ENCODE measurements around the gene LPCAT1. TPM values are rescaled to one million over a fixed set of nuclear protein-coding genes. Genes with fewer than 3 reads are reported as not detected.

LPCAT1 gene
- polyA plus RNA-seq, 4 donors, result 4.5 to 22.3 (median 7.5) TPM

GRCh38 chr5:1431896-1432295, 91.9 kb downstream of the LPCAT1 start:
- Histone ChIP-seq H3K36me3 (ENCODE audit: control insufficient read depth in 3 of 3, insufficient read depth in 2 of 3, low read depth in 1 of 3, low read length in 3 of 3) (no peaks in the 10 kb centered on the region), H3K27ac (ENCODE audit: low read depth in 1 of 3, low read length in 2 of 3) (no peak overlapping the region), H3K27me3 (ENCODE audit: control insufficient read depth in 3 of 3, insufficient read depth in 3 of 3, low read length in 3 of 3) (no peaks in the 10 kb centered on the region), H3K4me1 (ENCODE audit: control insufficient read depth in 3 of 3, insufficient read depth in 2 of 3, low read depth in 1 of 3, low read length in 2 of 3) (no peaks in the 10 kb centered on the region), H3K4me3 (ENCODE audit: low read depth in 1 of 3, low read length in 3 of 3) (no peak overlapping the region), H3K9me3 (ENCODE audit: control insufficient read depth in 2 of 2, insufficient read depth in 1 of 2, low read depth in 1 of 2, low read length in 1 of 2) (peaks cover 0 to 25% of the 10 kb centered on the region in 2 donors)
- DNase-seq (no peak), FAIRE-seq (no peak)
- WGBS, 3 donors, result 82 to 91% (median 86%) methylated on average over 8 of the region's 8 CpGs

DNA sequence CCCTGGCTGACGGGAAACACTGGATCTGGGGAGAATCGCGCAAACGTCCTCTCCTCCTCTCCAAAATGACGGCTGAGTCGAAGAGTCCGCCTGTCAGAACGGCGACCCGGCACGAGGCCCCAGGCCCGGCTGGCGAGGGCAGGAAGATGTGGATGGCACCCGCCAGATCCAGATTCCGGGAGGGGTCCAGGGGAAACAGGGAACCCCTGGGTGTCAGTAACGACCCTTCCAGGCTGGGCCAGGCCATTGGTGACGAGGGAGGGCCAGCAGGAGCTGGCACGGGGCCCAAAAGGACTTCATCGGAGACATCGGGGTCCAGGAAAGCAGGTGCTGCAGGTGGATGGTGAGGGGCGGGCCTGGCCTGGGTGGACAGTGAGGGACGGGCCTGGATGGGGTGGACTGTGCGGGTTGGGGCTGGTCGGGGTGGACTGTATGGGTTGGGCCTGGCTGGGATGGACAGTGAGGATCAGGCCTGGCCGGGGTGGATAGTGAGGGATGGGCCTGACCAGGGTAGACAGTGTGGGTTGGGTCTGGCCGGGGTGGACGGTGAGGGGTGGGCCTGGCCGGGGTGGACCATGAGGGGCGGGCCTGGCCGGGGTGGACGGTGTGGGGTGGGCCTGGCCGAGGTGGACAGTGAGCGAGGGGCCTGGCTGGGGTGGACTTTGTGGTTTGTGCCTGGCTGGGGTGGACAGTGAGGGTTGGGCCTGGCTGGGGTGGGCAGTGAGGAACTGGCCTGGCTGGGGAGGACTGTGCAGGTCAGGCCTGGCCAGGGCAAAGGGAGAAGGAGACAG, 92.5 kb downstream of the LPCAT1 start:
- peaks cover 0 to 25% of the 10 kb centered on the region in 2 donors for H3K9me3 ChIP-seq (ENCODE audit: control insufficient read depth in 2 of 2, insufficient read depth in 1 of 2, low read depth in 1 of 2, low read length in 1 of 2)
- H3K4me3 ChIP-seq (ENCODE audit: low read depth in 1 of 3, low read length in 3 of 3), result no peak overlapping the region
- DNase-seq (no peak), FAIRE-seq (no peak)
- H3K4me1 ChIP-seq (ENCODE audit: control insufficient read depth in 3 of 3, insufficient read depth in 2 of 3, low read depth in 1 of 3, low read length in 2 of 3), result no peaks in the 10 kb centered on the region
- no peak overlapping the region for H3K27ac ChIP-seq (ENCODE audit: low read depth in 1 of 3, low read length in 2 of 3)
- 87 to 92% (median 91%) methylated on average over 33 of the region's 33 CpGs for WGBS, 3 donors
- H3K27me3 ChIP-seq (ENCODE audit: control insufficient read depth in 3 of 3, insufficient read depth in 3 of 3, low read length in 3 of 3), result no peaks in the 10 kb centered on the region
- no peaks in the 10 kb centered on the region for H3K36me3 ChIP-seq (ENCODE audit: control insufficient read depth in 3 of 3, insufficient read depth in 2 of 3, low read depth in 1 of 3, low read length in 3 of 3)

GRCh38 chr5:1430121-1430795, 93.5 kb downstream of the LPCAT1 start:
- Histone ChIP-seq H3K9me3 (ENCODE audit: control insufficient read depth in 2 of 2, insufficient read depth in 1 of 2, low read depth in 1 of 2, low read length in 1 of 2) (peaks cover 0 to 25% of the 10 kb centered on the region in 2 donors), H3K4me1 (ENCODE audit: control insufficient read depth in 3 of 3, insufficient read depth in 2 of 3, low read depth in 1 of 3, low read length in 2 of 3) (no peaks in the 10 kb centered on the region), H3K27ac (ENCODE audit: low read depth in 1 of 3, low read length in 2 of 3) (no peak overlapping the region), H3K27me3 (ENCODE audit: control insufficient read depth in 3 of 3, insufficient read depth in 3 of 3, low read length in 3 of 3) (no peaks in the 10 kb centered on the region), H3K4me3 (ENCODE audit: low read depth in 1 of 3, low read length in 3 of 3) (no peak overlapping the region), H3K36me3 (ENCODE audit: control insufficient read depth in 3 of 3, insufficient read depth in 2 of 3, low read depth in 1 of 3, low read length in 3 of 3) (no peaks in the 10 kb centered on the region)
- 85 to 87% (median 85%) methylated on average over 26 of the region's 26 CpGs for WGBS, 3 donors
- DNase-seq, result no peak
- no peak for FAIRE-seq

DNA sequence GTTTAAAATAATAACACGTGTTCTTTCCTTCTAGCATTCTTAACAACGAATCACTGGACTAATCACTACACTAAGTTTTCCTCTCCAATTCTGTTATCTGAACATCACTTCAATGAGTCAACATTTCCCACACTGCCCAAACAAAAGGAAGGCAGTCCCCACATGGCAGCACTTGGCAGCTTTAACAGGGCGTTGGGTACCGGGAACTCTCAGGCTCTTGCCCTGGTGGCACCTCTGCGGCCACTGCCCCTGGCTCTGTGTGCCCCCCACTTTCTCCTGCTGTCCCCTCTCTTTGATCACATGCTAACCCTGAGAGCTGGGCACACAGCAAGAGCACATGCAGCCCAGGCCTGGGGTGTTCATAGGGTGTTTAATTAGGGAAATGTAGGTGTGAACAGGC, 94.3 kb downstream of the LPCAT1 start:
- peaks cover 0 to 25% of the 10 kb centered on the region in 2 donors for H3K9me3 ChIP-seq (ENCODE audit: control insufficient read depth in 2 of 2, insufficient read depth in 1 of 2, low read depth in 1 of 2, low read length in 1 of 2)
- H3K4me3 ChIP-seq (ENCODE audit: low read depth in 1 of 3, low read length in 3 of 3), result no peak overlapping the region
- H3K27me3 ChIP-seq (ENCODE audit: control insufficient read depth in 3 of 3, insufficient read depth in 3 of 3, low read length in 3 of 3), result no peaks in the 10 kb centered on the region
- WGBS, 3 donors, result 89 to 94% (median 92%) methylated on average over 5 of the region's 5 CpGs
- FAIRE-seq (no peak), DNase-seq (no peak)
- H3K4me1 ChIP-seq (ENCODE audit: control insufficient read depth in 3 of 3, insufficient read depth in 2 of 3, low read depth in 1 of 3, low read length in 2 of 3), result no peaks in the 10 kb centered on the region
- no peaks in the 10 kb centered on the region for H3K36me3 ChIP-seq (ENCODE audit: control insufficient read depth in 3 of 3, insufficient read depth in 2 of 3, low read depth in 1 of 3, low read length in 3 of 3)
- no peak overlapping the region for H3K27ac ChIP-seq (ENCODE audit: low read depth in 1 of 3, low read length in 2 of 3)

GRCh38 chr5:1429066-1429465, 94.7 kb downstream of the LPCAT1 start:
- H3K4me1 ChIP-seq (ENCODE audit: control insufficient read depth in 3 of 3, insufficient read depth in 2 of 3, low read depth in 1 of 3, low read length in 2 of 3), result no peaks in the 10 kb centered on the region
- DNase-seq (no peak), FAIRE-seq (no peak)
- no peak overlapping the region for H3K27ac ChIP-seq (ENCODE audit: low read depth in 1 of 3, low read length in 2 of 3)
- H3K27me3 ChIP-seq (ENCODE audit: control insufficient read depth in 3 of 3, insufficient read depth in 3 of 3, low read length in 3 of 3), result no peaks in the 10 kb centered on the region
- peaks cover 0 to 23% of the 10 kb centered on the region in 2 donors for H3K9me3 ChIP-seq (ENCODE audit: control insufficient read depth in 2 of 2, insufficient read depth in 1 of 2, low read depth in 1 of 2, low read length in 1 of 2)
- H3K4me3 ChIP-seq (ENCODE audit: low read depth in 1 of 3, low read length in 3 of 3), result no peak overlapping the region
- WGBS, 3 donors, result 78 to 84% (median 84%) methylated on average over 7 of the region's 7 CpGs
- no peaks in the 10 kb centered on the region for H3K36me3 ChIP-seq (ENCODE audit: control insufficient read depth in 3 of 3, insufficient read depth in 2 of 3, low read depth in 1 of 3, low read length in 3 of 3)

DNA sequence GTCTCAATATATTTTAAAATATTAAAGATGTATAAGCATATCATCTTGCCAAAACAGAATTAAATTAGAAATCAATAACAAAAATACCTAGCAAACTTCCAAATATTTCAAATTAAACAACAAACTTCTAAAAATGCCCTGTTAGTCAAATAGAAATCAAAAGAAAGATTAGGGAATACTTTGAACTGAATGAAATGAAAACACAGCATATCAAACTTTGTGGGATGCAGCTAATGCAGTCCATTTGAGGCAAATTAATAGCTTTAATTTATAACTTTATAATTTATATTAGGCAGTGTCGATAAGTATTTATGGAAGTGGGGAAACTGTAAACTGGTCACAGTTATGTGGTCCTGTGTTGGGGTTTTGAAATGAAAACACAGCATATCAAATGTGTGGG, 95.7 kb downstream of the LPCAT1 start:
- FAIRE-seq (no peak), DNase-seq (no peak)
- H3K27me3 ChIP-seq (ENCODE audit: control insufficient read depth in 3 of 3, insufficient read depth in 3 of 3, low read length in 3 of 3), result no peaks in the 10 kb centered on the region
- WGBS, 3 donors, result 62 to 81% (median 78%) methylated on average over 1 of the region's 1 CpG
- no peaks in the 10 kb centered on the region for H3K4me1 ChIP-seq (ENCODE audit: control insufficient read depth in 3 of 3, insufficient read depth in 2 of 3, low read depth in 1 of 3, low read length in 2 of 3)
- H3K36me3 ChIP-seq (ENCODE audit: control insufficient read depth in 3 of 3, insufficient read depth in 2 of 3, low read depth in 1 of 3, low read length in 3 of 3), result no peaks in the 10 kb centered on the region
- peaks cover 0 to 17% of the 10 kb centered on the region in 2 donors for H3K9me3 ChIP-seq (ENCODE audit: control insufficient read depth in 2 of 2, insufficient read depth in 1 of 2, low read depth in 1 of 2, low read length in 1 of 2)
- no peak overlapping the region for H3K27ac ChIP-seq (ENCODE audit: low read depth in 1 of 3, low read length in 2 of 3)
- no peak overlapping the region for H3K4me3 ChIP-seq (ENCODE audit: low read depth in 1 of 3, low read length in 3 of 3)

DNA sequence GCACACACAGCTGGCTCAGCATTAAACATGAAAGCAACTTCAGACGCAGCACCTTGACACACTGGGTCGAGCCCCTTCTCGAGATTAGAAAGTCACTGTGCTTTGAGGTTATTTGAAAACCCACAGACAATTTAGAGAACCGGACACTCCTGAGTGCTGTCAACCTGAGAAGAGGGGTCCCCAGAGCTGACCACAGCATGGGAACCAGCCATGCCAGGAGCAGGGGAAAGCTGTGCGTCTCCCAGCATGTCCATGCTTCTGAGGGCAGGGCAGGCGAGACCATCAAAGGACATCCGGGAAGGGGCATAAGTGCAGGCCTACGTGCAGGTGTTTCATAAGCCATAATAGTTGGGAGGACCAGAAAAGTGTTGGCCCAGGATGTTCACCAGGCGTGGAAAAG, 99.0 kb downstream of the LPCAT1 start:
- Histone ChIP-seq H3K9me3 (ENCODE audit: control insufficient read depth in 2 of 2, insufficient read depth in 1 of 2, low read depth in 1 of 2, low read length in 1 of 2) (peaks cover 0 to 15% of the 10 kb centered on the region in 2 donors), H3K4me1 (ENCODE audit: control insufficient read depth in 3 of 3, insufficient read depth in 2 of 3, low read depth in 1 of 3, low read length in 2 of 3) (no peaks in the 10 kb centered on the region), H3K27me3 (ENCODE audit: control insufficient read depth in 3 of 3, insufficient read depth in 3 of 3, low read length in 3 of 3) (no peaks in the 10 kb centered on the region), H3K27ac (ENCODE audit: low read depth in 1 of 3, low read length in 2 of 3) (no peak overlapping the region), H3K4me3 (ENCODE audit: low read depth in 1 of 3, low read length in 3 of 3) (no peak overlapping the region), H3K36me3 (ENCODE audit: control insufficient read depth in 3 of 3, insufficient read depth in 2 of 3, low read depth in 1 of 3, low read length in 3 of 3) (no peaks in the 10 kb centered on the region)
- 89 to 94% (median 92%) methylated on average over 9 of the region's 9 CpGs for WGBS, 3 donors
- DNase-seq (no peak), FAIRE-seq (no peak)

GRCh38 chr5:1423901-1424603, 99.7 kb downstream of the LPCAT1 start:
- no peak for DNase-seq

More at GRCh38 chr5:1423901-1424603, 99.7 kb downstream of the LPCAT1 start:
- whole genome bisulfite sequencing, 3 donors, result 78 to 85% (median 85%) methylated on average over 19 of the region's 19 CpGs
- Histone ChIP-seq H3K4me1 (ENCODE audit: control insufficient read depth in 3 of 3, insufficient read depth in 2 of 3, low read depth in 1 of 3, low read length in 2 of 3) (no peaks in the 10 kb centered on the region), H3K27ac (ENCODE audit: low read depth in 1 of 3, low read length in 2 of 3) (no peak overlapping the region), H3K9me3 (ENCODE audit: control insufficient read depth in 2 of 2, insufficient read depth in 1 of 2, low read depth in 1 of 2, low read length in 1 of 2) (peaks cover 0 to 10% of the 10 kb centered on the region in 2 donors), H3K4me3 (ENCODE audit: low read depth in 1 of 3, low read length in 3 of 3) (no peak overlapping the region), H3K36me3 (ENCODE audit: control insufficient read depth in 3 of 3, insufficient read depth in 2 of 3, low read depth in 1 of 3, low read length in 3 of 3) (no peaks in the 10 kb centered on the region), H3K27me3 (ENCODE audit: control insufficient read depth in 3 of 3, insufficient read depth in 3 of 3, low read length in 3 of 3) (no peaks in the 10 kb centered on the region)
- no peak for FAIRE-seq

Measured in small intestine (tissue), 7 donors.